Measurements from ENCODE around the gene ZDHHC17.

ZDHHC17 gene

GRCh38 chr12:76864791-76865400, 101.0 kb downstream of the ZDHHC17 start:
- H3K27me3 Mint-ChIP-seq, result no peaks in the 10 kb centered on the region
- no peak overlapping the region for H3K4me3 Mint-ChIP-seq
- H3K27ac Mint-ChIP-seq, result no peak overlapping the region
- no peaks in the 10 kb centered on the region for H3K4me1 Mint-ChIP-seq (ENCODE audit: low read depth)
- no peaks in the 10 kb centered on the region for H3K9me3 Mint-ChIP-seq
- H3K36me3 Mint-ChIP-seq (ENCODE audit: low read depth), result no peaks in the 10 kb centered on the region
- intact Hi-C loops (cut with micrococcal nuclease), result no loop called here

- no peaks in the 10 kb centered on the region for H3K9me3 Mint-ChIP-seq
- intact Hi-C loops (cut with micrococcal nuclease), result no loop called here
- no peaks in the 10 kb centered on the region for H3K4me1 Mint-ChIP-seq (ENCODE audit: low read depth)
- no peak overlapping the region for H3K4me3 Mint-ChIP-seq
- no peaks in the 10 kb centered on the region for H3K36me3 Mint-ChIP-seq (ENCODE audit: low read depth)
- no peak overlapping the region for H3K27ac Mint-ChIP-seq
- no peaks in the 10 kb centered on the region for H3K27me3 Mint-ChIP-seq
These were observed 102.2 kb downstream of the ZDHHC17 start for GRCh38 chr12:76866151-76866567.

- Mint-ChIP-seq H3K36me3 (ENCODE audit: low read depth) (no peaks in the 10 kb centered on the region), H3K27me3 (no peaks in the 10 kb centered on the region), H3K27ac (no peak overlapping the region), H3K4me1 (ENCODE audit: low read depth) (no peaks in the 10 kb centered on the region), H3K9me3 (no peaks in the 10 kb centered on the region), H3K4me3 (no peak overlapping the region)
- intact Hi-C loops (cut with micrococcal nuclease), result no loop called here
These were observed 102.8 kb downstream of the ZDHHC17 start for GRCh38 chr12:76866726-76867125.

- no peak overlapping the region for H3K27ac Mint-ChIP-seq
- no peaks in the 10 kb centered on the region for H3K4me1 Mint-ChIP-seq (ENCODE audit: low read depth)
- no peaks in the 10 kb centered on the region for H3K9me3 Mint-ChIP-seq
- intact Hi-C loops (cut with micrococcal nuclease), result no loop called here
- H3K27me3 Mint-ChIP-seq, result peaks cover 6% of the 10 kb centered on the region
- H3K36me3 Mint-ChIP-seq (ENCODE audit: low read depth), result no peaks in the 10 kb centered on the region
- H3K4me3 Mint-ChIP-seq, result no peak overlapping the region
These were observed 107.2 kb downstream of the ZDHHC17 start for GRCh38 chr12:76871082-76871481.

GRCh38 chr12:76871742-76872141, 107.8 kb downstream of the ZDHHC17 start:
- Mint-ChIP-seq H3K9me3 (no peaks in the 10 kb centered on the region), H3K27me3 (peaks cover 10% of the 10 kb centered on the region), H3K4me1 (ENCODE audit: low read depth) (no peaks in the 10 kb centered on the region), H3K4me3 (no peak overlapping the region), H3K36me3 (ENCODE audit: low read depth) (no peaks in the 10 kb centered on the region), H3K27ac (no peak overlapping the region)
- intact Hi-C loops (cut with micrococcal nuclease), result no loop called here

GRCh38 chr12:76872415-76872814, 108.5 kb downstream of the ZDHHC17 start:
- H3K4me3 Mint-ChIP-seq, result no peak overlapping the region
- H3K27ac Mint-ChIP-seq, result no peak overlapping the region
- no peaks in the 10 kb centered on the region for H3K36me3 Mint-ChIP-seq (ENCODE audit: low read depth)
- no peaks in the 10 kb centered on the region for H3K4me1 Mint-ChIP-seq (ENCODE audit: low read depth)
- H3K9me3 Mint-ChIP-seq, result no peaks in the 10 kb centered on the region
- intact Hi-C loops (cut with micrococcal nuclease), result no loop called here
- H3K27me3 Mint-ChIP-seq, result peaks cover 17% of the 10 kb centered on the region

GRCh38 chr12:76874027-76874426, 110.1 kb downstream of the ZDHHC17 start:
- peaks cover 30% of the 10 kb centered on the region for H3K27me3 Mint-ChIP-seq
- intact Hi-C loops (cut with micrococcal nuclease), result no loop called here

GRCh38 chr12:76874491-76875190, 110.7 kb downstream of the ZDHHC17 start:
- H3K36me3 Mint-ChIP-seq (ENCODE audit: low read depth), result peaks cover 6% of the 10 kb centered on the region
- peaks cover 36% of the 10 kb centered on the region for H3K27me3 Mint-ChIP-seq
- no peaks in the 10 kb centered on the region for H3K9me3 Mint-ChIP-seq
- H3K27ac Mint-ChIP-seq, result no peak overlapping the region
- H3K4me1 Mint-ChIP-seq (ENCODE audit: low read depth), result peaks cover 14% of the 10 kb centered on the region
- no peak overlapping the region for H3K4me3 Mint-ChIP-seq
- intact Hi-C loops (cut with micrococcal nuclease), result no loop called here

More at GRCh38 chr12:76874027-76874426, 110.1 kb downstream of the ZDHHC17 start:
- H3K27ac Mint-ChIP-seq, result no peak overlapping the region
- H3K4me1 Mint-ChIP-seq (ENCODE audit: low read depth), result peaks cover 9% of the 10 kb centered on the region
- H3K36me3 Mint-ChIP-seq (ENCODE audit: low read depth), result peaks cover 6% of the 10 kb centered on the region
- H3K4me3 Mint-ChIP-seq, result no peak overlapping the region
- H3K9me3 Mint-ChIP-seq, result no peaks in the 10 kb centered on the region

GRCh38 chr12:76876696-76877229, 112.8 kb downstream of the ZDHHC17 start:
- Mint-ChIP-seq H3K27me3 (peaks cover 49% of the 10 kb centered on the region), H3K4me3 (no peak overlapping the region), H3K36me3 (ENCODE audit: low read depth) (peaks cover 6% of the 10 kb centered on the region), H3K27ac (no peak overlapping the region), H3K9me3 (no peaks in the 10 kb centered on the region), H3K4me1 (ENCODE audit: low read depth) (peaks cover 16% of the 10 kb centered on the region)
- intact Hi-C loops (cut with micrococcal nuclease), result no loop called here

- H3K9me3 Mint-ChIP-seq, result no peaks in the 10 kb centered on the region
- peaks cover 6% of the 10 kb centered on the region for H3K36me3 Mint-ChIP-seq (ENCODE audit: low read depth)
- H3K4me1 Mint-ChIP-seq (ENCODE audit: low read depth), result peaks cover 16% of the 10 kb centered on the region
- no peak overlapping the region for H3K27ac Mint-ChIP-seq
- intact Hi-C loops (cut with micrococcal nuclease), result no loop called here
- peaks cover 53% of the 10 kb centered on the region for H3K27me3 Mint-ChIP-seq
- peak overlapping the region; percentile 84 for H3K4me3 Mint-ChIP-seq
These were observed 114.4 kb downstream of the ZDHHC17 start for GRCh38 chr12:76878099-76878898.

GRCh38 chr12:76878899-76879709, 115.2 kb downstream of the ZDHHC17 start, which contains the start of gene CSRP2:
Gene CSRP2 (minus strand): TSS chr12:76879019. CDS start chr12:76866260, 12,759 bp downstream.
- intact Hi-C loops (cut with micrococcal nuclease), result no loop called here
- Mint-ChIP-seq H3K36me3 (ENCODE audit: low read depth) (peaks cover 6% of the 10 kb centered on the region), H3K4me1 (ENCODE audit: low read depth) (peaks cover 16% of the 10 kb centered on the region), H3K9me3 (no peaks in the 10 kb centered on the region), H3K27me3 (peaks cover 53% of the 10 kb centered on the region), H3K4me3 (peak within 1 kb of the TSS; percentile 84), H3K27ac (no peak within 1 kb of the TSS)

- Mint-ChIP-seq H3K27me3 (peaks cover 53% of the 10 kb centered on the region), H3K36me3 (ENCODE audit: low read depth) (peaks cover 6% of the 10 kb centered on the region), H3K27ac (no peak overlapping the region), H3K4me3 (peak overlapping the region; percentile 84), H3K4me1 (ENCODE audit: low read depth) (peaks cover 16% of the 10 kb centered on the region), H3K9me3 (no peaks in the 10 kb centered on the region)
- intact Hi-C loops (cut with micrococcal nuclease), result no loop called here
These were observed 116.0 kb downstream of the ZDHHC17 start for GRCh38 chr12:76879710-76880518.
